ENCODE measurements around the gene NELL1.

- TF ChIP-seq CTCF (conservative IDR thresholded peaks at IDR 0.05; ENCODE audit: low read depth, low read length) (no peak), EZH2 (IDR thresholded peaks at IDR 0.05; ENCODE audit: low read length, unreplicated experiment) (no peak), EZH2phosphoT487 (IDR thresholded peaks at IDR 0.05; ENCODE audit: borderline replicate concordance, low read length) (no peak)
Measured at GRCh38 chr11:21264125-21264524, 594.7 kb downstream of the NELL1 start.
